ENCODE data around the gene CTNNA3.

CTNNA3 gene

GRCh38 chr10:66189271-66189670 is 1506.7 kb downstream of the CTNNA3 start:
- no peaks in the 10 kb centered on the region for H3K79me2 ChIP-seq (ENCODE audit: control insufficient read depth, low read length)
- TF ChIP-seq CTCF (IDR thresholded peaks at IDR 0.05; ENCODE audit: low read depth, low read length, poor library complexity, severe bottlenecking) (no peak), EZH2phosphoT487 (IDR thresholded peaks at IDR 0.05; ENCODE audit: borderline replicate concordance, low read length) (no peak)
- no peak overlapping the region for H3K4me3 ChIP-seq (ENCODE audit: low read length)
- H3K27ac ChIP-seq (ENCODE audit: low read depth, low read length): no peak overlapping the region
- no peak overlapping the region for H3K4me2 ChIP-seq (ENCODE audit: low read length)
- no peaks in the 10 kb centered on the region for H3K36me3 ChIP-seq (ENCODE audit: control insufficient read depth, low read length)
- no peaks in the 10 kb centered on the region for H3K9me2 ChIP-seq (replicated peaks; ENCODE audit: control insufficient read depth, low read length)
- H3F3A ChIP-seq (ENCODE audit: control insufficient read depth, insufficient read depth): no peaks in the 10 kb centered on the region
- H3K27me3 ChIP-seq (ENCODE audit: control insufficient read depth, low read length): no peaks in the 10 kb centered on the region
- H3K9me3 ChIP-seq (ENCODE audit: control insufficient read depth, insufficient read depth, low read length): no peaks in the 10 kb centered on the region
- H4K20me1 ChIP-seq (ENCODE audit: control insufficient read depth, insufficient read depth, low read depth, low read length): no peaks in the 10 kb centered on the region
- H3K4me1 ChIP-seq (ENCODE audit: control insufficient read depth, low read length): no peaks in the 10 kb centered on the region

- Histone ChIP-seq H3K27ac (ENCODE audit: low read depth, low read length) (no peak overlapping the region), H3K4me1 (ENCODE audit: control insufficient read depth, low read length) (no peaks in the 10 kb centered on the region), H3K79me2 (ENCODE audit: control insufficient read depth, low read length) (no peaks in the 10 kb centered on the region), H3K4me2 (ENCODE audit: low read length) (no peak overlapping the region), H3K9me3 (ENCODE audit: control insufficient read depth, insufficient read depth, low read length) (no peaks in the 10 kb centered on the region), H3K36me3 (ENCODE audit: control insufficient read depth, low read length) (no peaks in the 10 kb centered on the region), H3K27me3 (ENCODE audit: control insufficient read depth, low read length) (no peaks in the 10 kb centered on the region), H3F3A (ENCODE audit: control insufficient read depth, insufficient read depth) (no peaks in the 10 kb centered on the region), H4K20me1 (ENCODE audit: control insufficient read depth, insufficient read depth, low read depth, low read length) (no peaks in the 10 kb centered on the region), H3K9me2 (replicated peaks; ENCODE audit: control insufficient read depth, low read length) (no peaks in the 10 kb centered on the region), H3K4me3 (ENCODE audit: low read length) (no peak overlapping the region)
- no peak for TF ChIP-seq CTCF (IDR thresholded peaks at IDR 0.05; ENCODE audit: low read depth, low read length, poor library complexity, severe bottlenecking)
- no peak for TF ChIP-seq EZH2phosphoT487 (IDR thresholded peaks at IDR 0.05; ENCODE audit: borderline replicate concordance, low read length)
Measured at GRCh38 chr10:66187053-66187733, 1508.8 kb downstream of the CTNNA3 start.

- Histone ChIP-seq H4K20me1 (ENCODE audit: control insufficient read depth, insufficient read depth, low read depth, low read length) (no peaks in the 10 kb centered on the region), H3K27ac (ENCODE audit: low read depth, low read length) (no peak overlapping the region), H3K9me3 (ENCODE audit: control insufficient read depth, insufficient read depth, low read length) (no peaks in the 10 kb centered on the region), H3K36me3 (ENCODE audit: control insufficient read depth, low read length) (no peaks in the 10 kb centered on the region), H3K27me3 (ENCODE audit: control insufficient read depth, low read length) (no peaks in the 10 kb centered on the region), H3K79me2 (ENCODE audit: control insufficient read depth, low read length) (no peaks in the 10 kb centered on the region), H3K4me3 (ENCODE audit: low read length) (no peak overlapping the region), H3K4me2 (ENCODE audit: low read length) (no peak overlapping the region), H3K4me1 (ENCODE audit: control insufficient read depth, low read length) (0 out of 2 replicates have a peak, but pooled peaks cover 2% of the 10 kb centered on the region), H3K9me2 (replicated peaks; ENCODE audit: control insufficient read depth, low read length) (no peaks in the 10 kb centered on the region), H3F3A (ENCODE audit: control insufficient read depth, insufficient read depth) (no peaks in the 10 kb centered on the region)
- TF ChIP-seq CTCF (IDR thresholded peaks at IDR 0.05; ENCODE audit: low read depth, low read length, poor library complexity, severe bottlenecking): no peak
- no peak for TF ChIP-seq EZH2phosphoT487 (IDR thresholded peaks at IDR 0.05; ENCODE audit: borderline replicate concordance, low read length)
Measured at GRCh38 chr10:66183028-66183427, 1513.0 kb downstream of the CTNNA3 start.

Measured in DOHH2 (cell line).